Activated B cell treated with CpG ODN at 0.5 μM for 24 hours (primary cell): Measurements from ENCODE around the gene NDFIP2. TPM values are rescaled to one million over a fixed set of nuclear protein-coding genes. Genes with fewer than 3 reads are reported as not detected.

Experiments used
- ATAC-seq: fragments of 200-7000 bp; cut with Tn5 transposase; one replicate; pipeline ENCODE4 v1.10.0; 2021; ENCODE audit warnings: low read depth, mild to moderate bottlenecking, moderate library complexity
- CTCF ChIA-PET: fragments of 350-600 bp; sonication (Branson Sonifier 250); formaldehyde crosslinking; loops from one replicate; lab custom pipeline; 2021; ENCODE audit warnings: antibody characterized with exemption; lab: Charles Lee
- POLR2A ChIA-PET: fragments of 350-600 bp; sonication (Branson Sonifier 250); formaldehyde crosslinking; loops from one replicate; lab custom pipeline; 2021; ENCODE audit warnings: antibody characterized with exemption; lab: Charles Lee
- DNase-seq: peaks from one replicate; pipeline ENCODE4 v3.0.0; 2022
- H3K27ac Mint-ChIP-seq: one replicate; pipeline ENCODE4 v1.8.0; 2020; ENCODE audit warnings: mixed read lengths
- H3K27me3 Mint-ChIP-seq: one replicate; pipeline ENCODE4 v1.8.0; 2021; ENCODE audit warnings: mixed read lengths
- H3K36me3 Mint-ChIP-seq: one replicate; pipeline ENCODE4 v1.8.0; 2021; ENCODE audit warnings: low read depth, mixed read lengths
- H3K4me1 Mint-ChIP-seq: one replicate; pipeline ENCODE4 v1.8.0; 2021; ENCODE audit warnings: mixed read lengths
- H3K4me3 Mint-ChIP-seq: one replicate; pipeline ENCODE4 v1.8.0; 2020; ENCODE audit warnings: mild to moderate bottlenecking, mixed read lengths
- H3K9me3 Mint-ChIP-seq: one replicate; pipeline ENCODE4 v1.8.0; 2020; ENCODE audit warnings: mixed read lengths
- CTCF ChIP-seq: fragments of 200-600 bp; IDR thresholded peaks from one replicate; pipeline ENCODE4 v1.8.0; 2022; ENCODE audit warnings: antibody characterized with exemption, mild to moderate bottlenecking
- intact Hi-C: fragments of 100-400 bp; cut with micrococcal nuclease; formaldehyde crosslinking; loops from one replicate; pipeline ENCODE4 v1.15.1; 2024
- total RNA-seq: library from RNA; stranded (reverse); gene quantifications from 2 replicates; pipeline ENCODE4 v1.2.3, GENCODE V29; 2022

The NDFIP2 gene
- total RNA-seq, 1 donor from 2014 or later = 2.8 TPM

GRCh38 chr13:79466872-79467271 lies 14.1 kb upstream of the NDFIP2 start:
- no peak for TF ChIP-seq CTCF
- no peak for ATAC-seq
- intact Hi-C loops = no loop called here
- CTCF ChIA-PET = no interaction called here
- Mint-ChIP-seq H3K36me3 (no peaks in the 10 kb centered on the region), H3K27ac (no peak overlapping the region), H3K4me3 (no peak overlapping the region), H3K27me3 (peaks cover 9% of the 10 kb centered on the region), H3K4me1 (no peaks in the 10 kb centered on the region), H3K9me3 (no peaks in the 10 kb centered on the region)
- DNase-seq = no peak
- POLR2A ChIA-PET = no interaction called here

GRCh38 chr13:79468402-79468801 lies 12.6 kb upstream of the NDFIP2 start:
- H3K9me3 Mint-ChIP-seq = no peaks in the 10 kb centered on the region
- no peaks in the 10 kb centered on the region for H3K36me3 Mint-ChIP-seq
- peaks cover 12% of the 10 kb centered on the region for H3K27me3 Mint-ChIP-seq
- no peak overlapping the region for H3K27ac Mint-ChIP-seq
- ChIA-PET CTCF (no interaction called here), POLR2A (no interaction called here)
- no peaks in the 10 kb centered on the region for H3K4me1 Mint-ChIP-seq
- intact Hi-C loops = no loop called here
- DNase-seq = no peak
- no peak for ATAC-seq
- TF ChIP-seq CTCF = no peak
- H3K4me3 Mint-ChIP-seq = no peak overlapping the region

- ATAC-seq = no peak
- H3K27ac Mint-ChIP-seq = no peak overlapping the region
- no peak for TF ChIP-seq CTCF
- CTCF ChIA-PET = no interaction called here
- no peak overlapping the region for H3K4me3 Mint-ChIP-seq
- POLR2A ChIA-PET = no interaction called here
- no peaks in the 10 kb centered on the region for H3K4me1 Mint-ChIP-seq
- no peak for DNase-seq
- H3K36me3 Mint-ChIP-seq = no peaks in the 10 kb centered on the region
- intact Hi-C loops = no loop called here
- H3K27me3 Mint-ChIP-seq = peaks cover 12% of the 10 kb centered on the region
- H3K9me3 Mint-ChIP-seq = no peaks in the 10 kb centered on the region
Measured at GRCh38 chr13:79468819-79469218, 12.1 kb upstream of the NDFIP2 start.

GRCh38 chr13:79469608-79470007 lies 11.3 kb upstream of the NDFIP2 start:
- Mint-ChIP-seq H3K4me3 (no peak overlapping the region), H3K36me3 (no peaks in the 10 kb centered on the region), H3K27ac (no peak overlapping the region), H3K9me3 (no peaks in the 10 kb centered on the region), H3K27me3 (peaks cover 18% of the 10 kb centered on the region), H3K4me1 (no peaks in the 10 kb centered on the region)
- no peak for TF ChIP-seq CTCF
- CTCF ChIA-PET = no interaction called here
- DNase-seq = no peak
- ATAC-seq = no peak
- POLR2A ChIA-PET = no interaction called here
- intact Hi-C loops = no loop called here

GRCh38 chr13:79470666-79471065 lies 10.3 kb upstream of the NDFIP2 start:
- Mint-ChIP-seq H3K27me3 (peaks cover 20% of the 10 kb centered on the region), H3K27ac (no peak overlapping the region), H3K36me3 (no peaks in the 10 kb centered on the region), H3K9me3 (no peaks in the 10 kb centered on the region), H3K4me3 (no peak overlapping the region), H3K4me1 (no peaks in the 10 kb centered on the region)
- intact Hi-C loops = loop anchor here (1.0 kb wide), 1 partner anchor 9 kb away; no protein-coding TSS in a partner anchor
- DNase-seq (no peak), ATAC-seq (no peak)
- POLR2A ChIA-PET = no interaction called here
- CTCF ChIA-PET = no interaction called here
- TF ChIP-seq CTCF = no peak
